Ishikawa (cell line): ENCODE results near the gene E2F1.

ENCODE experiments used
- EP300 ChIP-seq: IDR thresholded peaks from 2 replicates; pipeline ENCODE4 v1.6.1; 2012; ENCODE audit warnings: borderline replicate concordance
- FOXM1 ChIP-seq: IDR thresholded peaks from 2 replicates; pipeline ENCODE4 v1.6.1; 2012; ENCODE audit warnings: low read depth, borderline replicate concordance
- NFIC ChIP-seq: IDR thresholded peaks from 2 replicates; pipeline ENCODE4 v1.6.1; 2012
- RAD21 ChIP-seq: IDR thresholded peaks from 2 replicates; pipeline ENCODE4 v1.6.1; 2012; ENCODE audit warnings: low read depth
- TEAD4 ChIP-seq: IDR thresholded peaks from 2 replicates; pipeline ENCODE4 v1.6.1; 2012
- TF ChIP-seq, protein P1 (sequence below): IDR thresholded peaks from 2 replicates; pipeline ENCODE4 v1.6.1; 2012; ENCODE audit warnings: low read depth, mild to moderate bottlenecking
- TF ChIP-seq, protein P2 (sequence below): IDR thresholded peaks from 2 replicates; pipeline ENCODE4 v1.6.1; 2012

DNA sequence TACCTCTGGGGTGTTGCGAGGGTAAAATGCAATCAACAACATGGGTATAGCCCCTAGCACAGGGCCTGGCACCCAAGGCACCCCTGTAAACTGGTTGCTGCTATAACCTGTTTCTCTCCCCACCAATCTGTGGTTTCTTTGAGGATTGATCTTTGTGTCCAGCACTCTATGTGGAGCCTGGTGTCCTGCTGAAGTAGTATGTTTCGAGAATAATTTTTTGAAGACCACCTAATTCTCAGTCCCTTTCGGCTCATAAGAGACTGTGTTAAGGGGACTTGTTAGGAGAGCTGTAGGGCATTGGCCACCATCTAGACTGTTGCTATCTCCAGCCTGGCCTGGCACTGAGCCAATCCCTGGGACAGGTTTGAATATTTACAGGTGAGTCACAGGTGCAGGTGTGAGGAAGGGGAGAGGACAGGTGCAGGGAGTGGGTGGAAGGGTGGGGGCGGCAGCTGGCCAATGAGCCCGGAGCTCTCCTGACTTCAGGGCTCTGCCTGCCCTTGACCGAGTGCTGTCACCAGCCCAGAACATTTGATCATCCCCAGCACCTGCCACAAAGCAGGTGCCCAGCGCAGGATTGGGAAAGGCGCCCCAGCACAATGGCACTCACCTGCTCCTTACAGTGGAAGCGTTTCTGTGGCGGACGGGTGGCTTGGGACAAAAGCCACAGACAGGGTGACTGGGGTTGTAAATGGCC lies 32.1 kb downstream of the E2F1 start:
- no peak; the same call in 1 of the 2 replicates for TF ChIP-seq EP300
- peak; percentile 86 for TF ChIP-seq NFIC
- no peak for TF ChIP-seq RAD21
- no peak for TF ChIP-seq FOXM1
- TF ChIP-seq, protein P1, sequence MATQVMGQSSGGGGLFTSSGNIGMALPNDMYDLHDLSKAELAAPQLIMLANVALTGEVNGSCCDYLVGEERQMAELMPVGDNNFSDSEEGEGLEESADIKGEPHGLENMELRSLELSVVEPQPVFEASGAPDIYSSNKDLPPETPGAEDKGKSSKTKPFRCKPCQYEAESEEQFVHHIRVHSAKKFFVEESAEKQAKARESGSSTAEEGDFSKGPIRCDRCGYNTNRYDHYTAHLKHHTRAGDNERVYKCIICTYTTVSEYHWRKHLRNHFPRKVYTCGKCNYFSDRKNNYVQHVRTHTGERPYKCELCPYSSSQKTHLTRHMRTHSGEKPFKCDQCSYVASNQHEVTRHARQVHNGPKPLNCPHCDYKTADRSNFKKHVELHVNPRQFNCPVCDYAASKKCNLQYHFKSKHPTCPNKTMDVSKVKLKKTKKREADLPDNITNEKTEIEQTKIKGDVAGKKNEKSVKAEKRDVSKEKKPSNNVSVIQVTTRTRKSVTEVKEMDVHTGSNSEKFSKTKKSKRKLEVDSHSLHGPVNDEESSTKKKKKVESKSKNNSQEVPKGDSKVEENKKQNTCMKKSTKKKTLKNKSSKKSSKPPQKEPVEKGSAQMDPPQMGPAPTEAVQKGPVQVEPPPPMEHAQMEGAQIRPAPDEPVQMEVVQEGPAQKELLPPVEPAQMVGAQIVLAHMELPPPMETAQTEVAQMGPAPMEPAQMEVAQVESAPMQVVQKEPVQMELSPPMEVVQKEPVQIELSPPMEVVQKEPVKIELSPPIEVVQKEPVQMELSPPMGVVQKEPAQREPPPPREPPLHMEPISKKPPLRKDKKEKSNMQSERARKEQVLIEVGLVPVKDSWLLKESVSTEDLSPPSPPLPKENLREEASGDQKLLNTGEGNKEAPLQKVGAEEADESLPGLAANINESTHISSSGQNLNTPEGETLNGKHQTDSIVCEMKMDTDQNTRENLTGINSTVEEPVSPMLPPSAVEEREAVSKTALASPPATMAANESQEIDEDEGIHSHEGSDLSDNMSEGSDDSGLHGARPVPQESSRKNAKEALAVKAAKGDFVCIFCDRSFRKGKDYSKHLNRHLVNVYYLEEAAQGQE: no peak
- no peak for TF ChIP-seq TEAD4
- TF ChIP-seq, protein P2, sequence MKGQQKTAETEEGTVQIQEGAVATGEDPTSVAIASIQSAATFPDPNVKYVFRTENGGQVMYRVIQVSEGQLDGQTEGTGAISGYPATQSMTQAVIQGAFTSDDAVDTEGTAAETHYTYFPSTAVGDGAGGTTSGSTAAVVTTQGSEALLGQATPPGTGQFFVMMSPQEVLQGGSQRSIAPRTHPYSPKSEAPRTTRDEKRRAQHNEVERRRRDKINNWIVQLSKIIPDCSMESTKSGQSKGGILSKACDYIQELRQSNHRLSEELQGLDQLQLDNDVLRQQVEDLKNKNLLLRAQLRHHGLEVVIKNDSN: no peak
